GM10847 (cell line): ENCODE data around the gene AFF4.
A peak's percentile ranks its signal among the peaks of the same experiment; 100 is the strongest.

Experiments
- POLR2A ChIP-seq: IDR thresholded peaks from 2 replicates; pipeline ENCODE4 v1.6.1; 2011; ENCODE audit not compliant: insufficient read length; ENCODE audit errors: extremely low read depth

The AFF4 gene, protein sequence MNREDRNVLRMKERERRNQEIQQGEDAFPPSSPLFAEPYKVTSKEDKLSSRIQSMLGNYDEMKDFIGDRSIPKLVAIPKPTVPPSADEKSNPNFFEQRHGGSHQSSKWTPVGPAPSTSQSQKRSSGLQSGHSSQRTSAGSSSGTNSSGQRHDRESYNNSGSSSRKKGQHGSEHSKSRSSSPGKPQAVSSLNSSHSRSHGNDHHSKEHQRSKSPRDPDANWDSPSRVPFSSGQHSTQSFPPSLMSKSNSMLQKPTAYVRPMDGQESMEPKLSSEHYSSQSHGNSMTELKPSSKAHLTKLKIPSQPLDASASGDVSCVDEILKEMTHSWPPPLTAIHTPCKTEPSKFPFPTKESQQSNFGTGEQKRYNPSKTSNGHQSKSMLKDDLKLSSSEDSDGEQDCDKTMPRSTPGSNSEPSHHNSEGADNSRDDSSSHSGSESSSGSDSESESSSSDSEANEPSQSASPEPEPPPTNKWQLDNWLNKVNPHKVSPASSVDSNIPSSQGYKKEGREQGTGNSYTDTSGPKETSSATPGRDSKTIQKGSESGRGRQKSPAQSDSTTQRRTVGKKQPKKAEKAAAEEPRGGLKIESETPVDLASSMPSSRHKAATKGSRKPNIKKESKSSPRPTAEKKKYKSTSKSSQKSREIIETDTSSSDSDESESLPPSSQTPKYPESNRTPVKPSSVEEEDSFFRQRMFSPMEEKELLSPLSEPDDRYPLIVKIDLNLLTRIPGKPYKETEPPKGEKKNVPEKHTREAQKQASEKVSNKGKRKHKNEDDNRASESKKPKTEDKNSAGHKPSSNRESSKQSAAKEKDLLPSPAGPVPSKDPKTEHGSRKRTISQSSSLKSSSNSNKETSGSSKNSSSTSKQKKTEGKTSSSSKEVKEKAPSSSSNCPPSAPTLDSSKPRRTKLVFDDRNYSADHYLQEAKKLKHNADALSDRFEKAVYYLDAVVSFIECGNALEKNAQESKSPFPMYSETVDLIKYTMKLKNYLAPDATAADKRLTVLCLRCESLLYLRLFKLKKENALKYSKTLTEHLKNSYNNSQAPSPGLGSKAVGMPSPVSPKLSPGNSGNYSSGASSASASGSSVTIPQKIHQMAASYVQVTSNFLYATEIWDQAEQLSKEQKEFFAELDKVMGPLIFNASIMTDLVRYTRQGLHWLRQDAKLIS

DNA sequence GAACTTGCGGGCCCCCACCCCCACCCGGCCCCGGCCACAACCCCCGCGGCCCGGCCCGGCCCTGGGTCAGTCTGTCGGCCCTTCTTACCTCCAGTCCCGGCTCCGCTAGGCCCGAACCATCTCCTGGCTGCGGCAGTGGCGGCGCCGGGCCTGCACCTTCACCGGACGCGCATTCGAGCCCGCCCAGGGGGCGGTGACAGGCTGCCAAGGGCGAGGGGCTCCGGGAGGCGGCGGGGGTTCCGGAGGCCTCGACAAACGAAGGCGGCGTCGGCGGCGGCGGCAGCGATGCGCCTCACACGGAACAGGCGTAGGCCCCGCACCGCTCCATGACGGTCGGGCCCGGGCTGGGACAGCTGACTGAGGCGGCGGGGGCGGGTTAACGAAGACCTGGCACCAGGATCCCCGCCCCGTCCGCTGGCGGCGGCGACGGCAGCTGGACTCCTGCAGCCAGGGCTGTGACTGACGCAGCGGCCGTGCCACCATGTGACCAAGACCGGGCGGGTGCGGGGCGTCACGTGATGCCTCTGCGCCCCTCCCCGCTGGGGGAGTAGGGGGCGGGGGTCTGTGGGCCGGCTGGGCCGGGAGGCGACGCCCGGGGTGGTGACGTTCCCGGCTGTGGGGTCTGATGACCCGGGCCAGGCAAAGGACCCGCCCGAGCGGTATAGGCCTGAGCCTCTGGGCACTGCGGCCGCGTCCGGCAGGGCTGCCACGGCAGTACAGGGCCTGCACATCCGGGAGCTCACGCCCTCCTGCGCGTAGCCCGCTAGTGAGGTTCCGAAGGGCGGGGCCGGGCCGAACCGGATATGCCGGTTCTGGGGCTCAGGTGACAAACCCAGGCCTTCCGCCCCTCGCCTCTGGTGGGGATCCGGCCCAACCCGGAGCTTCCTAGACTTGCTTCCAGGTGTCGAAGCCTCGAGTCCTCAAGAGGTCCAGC, at the start of gene AFF4:
AFF4 (minus strand) TSS at position 464 of the 934 bp plus-strand sequence. CDS start 26,445 bp downstream, outside the sequence.
- peak; percentile 81 for TF ChIP-seq POLR2A

DNA sequence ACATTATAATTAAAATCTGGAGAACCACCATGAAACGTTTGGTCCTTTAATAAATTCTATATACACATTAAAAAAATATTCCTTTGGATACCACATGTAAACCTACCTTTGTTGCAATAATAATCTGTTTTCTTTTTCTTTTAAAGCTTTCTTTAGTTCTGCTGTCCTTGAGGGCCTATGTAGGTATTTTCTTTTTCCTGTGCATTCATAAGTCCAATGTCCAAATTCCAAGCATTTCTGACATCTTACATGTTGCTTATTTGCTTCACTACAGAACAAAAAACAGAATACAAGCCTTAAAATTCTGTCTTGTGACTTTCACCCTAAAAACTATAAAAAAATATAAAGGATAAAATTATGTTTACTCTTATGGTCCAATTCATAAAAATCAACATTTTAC, 43.2 kb upstream of the AFF4 start:
- no peak for TF ChIP-seq POLR2A

DNA sequence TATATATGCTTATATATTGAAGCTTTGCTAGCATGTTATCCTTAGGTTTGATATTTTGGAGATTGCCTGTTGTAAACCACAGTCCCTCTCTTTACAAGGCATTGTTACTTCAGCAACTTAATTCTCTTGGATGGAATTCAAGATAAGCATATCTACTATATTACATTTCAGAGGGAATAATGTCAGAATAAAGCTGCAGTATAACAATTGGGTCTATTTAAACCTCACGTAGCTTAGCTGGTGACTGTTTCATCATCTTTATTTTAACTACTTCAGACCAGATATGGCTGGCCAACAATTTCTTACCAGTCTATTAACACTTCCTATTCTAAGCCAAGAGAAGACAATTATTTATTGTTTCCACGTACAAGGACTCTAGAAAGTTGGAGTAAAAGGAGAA, 35.8 kb upstream of the AFF4 start:
- TF ChIP-seq POLR2A = no peak

DNA sequence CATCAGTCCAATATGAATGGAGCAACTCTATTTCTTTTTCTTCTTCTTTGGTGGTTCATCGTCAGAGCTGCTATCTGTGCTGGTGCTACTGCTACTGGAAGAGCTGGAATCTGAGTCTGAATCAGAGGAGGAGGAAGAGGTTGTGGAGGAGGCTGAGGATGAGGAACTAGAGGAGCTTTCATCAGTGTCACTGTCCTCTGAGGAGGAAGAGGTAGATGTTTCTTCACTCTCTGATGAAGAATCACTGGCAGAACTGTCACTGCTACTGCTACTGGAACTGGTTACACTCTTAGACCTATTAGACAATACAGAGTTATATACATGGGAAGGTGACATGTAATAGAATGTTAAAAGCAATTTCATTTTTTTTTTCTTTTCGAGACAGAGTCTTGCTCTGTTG, 35.1 kb upstream of the AFF4 start:
- TF ChIP-seq POLR2A = no peak

DNA sequence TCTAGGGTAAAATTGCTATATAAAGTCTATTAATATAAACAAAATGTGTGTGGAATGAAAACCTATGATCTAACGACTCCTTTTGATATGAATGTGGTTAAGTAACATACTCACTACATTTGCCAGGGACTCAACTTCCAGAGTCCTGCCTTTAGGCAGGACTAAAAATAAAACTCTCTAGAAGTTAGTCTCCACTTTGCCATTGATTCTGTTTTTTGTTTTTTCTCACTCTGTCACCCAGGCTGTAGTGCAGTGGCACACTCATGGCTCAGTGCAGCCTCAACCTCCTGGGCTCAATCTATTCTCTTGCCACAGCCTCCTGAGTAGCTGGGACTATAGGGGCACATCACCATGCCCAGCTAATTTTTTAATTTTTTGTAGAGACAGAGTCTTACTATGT, 32.9 kb upstream of the AFF4 start:
- no peak for TF ChIP-seq POLR2A

DNA sequence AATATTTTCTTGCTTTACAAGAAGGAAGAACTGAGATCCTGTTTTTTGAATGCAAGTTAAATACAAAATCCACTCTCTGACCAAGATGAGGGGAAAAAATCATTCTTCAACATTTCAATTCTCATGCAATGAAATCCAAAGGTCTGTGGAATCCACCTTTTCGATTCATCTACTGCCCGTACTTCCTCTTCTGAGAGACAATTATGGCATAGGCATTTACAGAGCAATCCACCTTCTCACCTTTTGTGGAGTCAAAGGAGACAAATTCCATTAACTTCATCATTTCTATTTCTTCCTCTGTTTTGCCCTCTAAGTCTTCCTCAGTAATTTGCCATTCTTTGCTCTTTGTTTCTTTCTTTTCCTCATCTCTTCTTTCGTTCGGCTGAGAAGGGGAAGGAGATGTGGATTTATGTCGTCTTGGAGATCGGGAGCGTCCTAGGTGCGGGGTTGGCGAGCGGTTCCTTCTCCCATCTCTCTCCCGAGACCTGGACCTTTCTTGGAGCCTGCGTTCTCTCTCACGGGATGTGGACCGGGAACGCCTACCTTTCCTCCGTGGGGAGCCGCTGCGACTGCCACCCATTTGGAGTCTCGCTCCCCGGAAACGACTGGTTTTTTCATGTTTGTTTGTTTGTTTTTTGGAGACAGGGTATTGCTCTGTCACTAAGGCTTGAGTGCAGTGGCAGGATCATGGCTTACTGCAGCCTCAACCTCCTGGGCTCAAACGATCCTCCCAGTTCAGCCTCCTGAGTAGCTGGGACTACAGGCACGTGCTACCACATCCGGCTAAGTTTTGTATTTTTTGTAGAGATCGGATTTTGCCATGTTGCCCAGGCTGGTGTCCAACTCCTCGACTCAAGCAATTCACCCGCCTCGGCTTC, 24.3 kb upstream of the AFF4 start:
- TF ChIP-seq POLR2A = no peak

DNA sequence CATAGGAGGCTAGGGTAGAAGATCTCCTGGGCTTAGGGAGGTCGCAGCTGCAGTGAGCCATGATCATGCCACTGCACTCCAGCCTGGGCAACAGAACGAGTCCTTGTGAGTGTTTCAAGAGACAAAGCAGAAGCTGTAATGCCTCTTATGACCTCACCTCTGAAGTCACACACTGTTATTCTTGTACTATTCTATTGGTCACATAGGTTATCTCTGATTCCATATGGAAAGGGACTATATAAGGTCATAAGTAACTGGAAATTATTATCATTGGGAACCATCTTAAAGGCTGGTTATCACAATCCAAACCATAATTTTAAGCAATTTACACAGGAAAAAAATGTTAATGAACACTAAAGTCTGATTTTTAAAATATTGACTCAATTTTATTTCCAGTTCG, 17.9 kb upstream of the AFF4 start:
- no peak for TF ChIP-seq POLR2A

DNA sequence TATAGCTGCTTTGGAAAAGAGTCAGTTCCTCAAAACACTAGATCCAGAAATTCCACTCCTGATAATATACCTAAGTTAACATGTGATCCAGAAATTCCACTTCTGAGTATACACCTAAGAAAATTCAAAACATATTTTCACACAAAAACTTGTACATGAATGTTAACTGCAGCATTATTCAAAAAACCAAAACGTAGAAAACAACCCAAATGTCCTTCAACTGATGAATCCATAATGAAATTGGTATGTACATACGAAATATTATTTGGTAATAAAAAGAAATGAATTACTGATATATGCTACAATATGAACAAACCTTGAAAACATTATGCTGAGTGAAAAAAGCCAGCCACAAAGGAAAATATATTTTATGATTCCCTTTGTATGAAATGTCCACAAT, 16.5 kb upstream of the AFF4 start:
- no peak for TF ChIP-seq POLR2A

DNA sequence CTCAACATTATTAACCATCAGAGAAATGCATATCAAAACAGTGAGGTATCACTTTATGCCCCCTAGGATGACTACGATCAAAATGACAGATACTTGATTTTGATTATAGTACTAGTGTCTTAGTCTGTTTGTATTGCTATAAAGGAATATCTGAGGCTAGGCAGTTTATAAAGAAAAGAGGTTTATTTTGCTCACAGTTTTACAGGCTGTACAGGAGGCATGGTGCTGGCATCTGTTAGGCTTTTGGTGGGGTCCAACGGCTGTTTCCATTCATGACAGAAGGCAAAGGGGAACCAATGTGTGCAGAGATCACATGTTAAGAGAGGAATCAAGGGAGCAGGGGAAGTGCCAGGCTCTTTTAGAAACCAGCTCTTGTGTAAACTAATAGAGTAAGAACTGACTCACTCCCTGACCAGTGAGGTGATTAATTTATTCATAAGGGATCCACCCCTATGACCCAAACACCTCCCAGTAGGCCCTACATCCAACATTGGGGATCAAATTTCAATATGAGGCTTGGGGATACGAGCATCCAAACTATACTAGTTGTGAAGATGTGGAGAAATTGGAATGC, 16.0 kb upstream of the AFF4 start:
- TF ChIP-seq POLR2A = no peak

DNA sequence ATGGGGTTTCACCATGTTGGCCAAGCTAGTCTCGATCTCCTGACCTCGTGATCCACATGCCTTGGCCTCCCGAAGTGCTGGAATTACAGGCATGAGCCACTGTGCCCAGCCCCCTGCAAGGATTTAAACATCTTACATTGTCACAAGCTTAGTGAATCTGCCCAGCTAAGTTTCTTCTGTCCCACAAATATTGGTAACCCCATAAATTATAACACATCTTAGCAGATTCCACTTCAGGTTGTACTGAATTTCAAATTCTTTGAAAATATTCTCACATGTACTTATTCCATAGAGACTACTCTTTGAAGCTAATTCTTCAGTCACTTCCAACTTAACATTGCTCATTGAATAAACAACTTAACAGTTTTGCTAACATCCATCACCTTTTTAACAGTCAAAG, 13.4 kb upstream of the AFF4 start:
- TF ChIP-seq POLR2A = no peak

DNA sequence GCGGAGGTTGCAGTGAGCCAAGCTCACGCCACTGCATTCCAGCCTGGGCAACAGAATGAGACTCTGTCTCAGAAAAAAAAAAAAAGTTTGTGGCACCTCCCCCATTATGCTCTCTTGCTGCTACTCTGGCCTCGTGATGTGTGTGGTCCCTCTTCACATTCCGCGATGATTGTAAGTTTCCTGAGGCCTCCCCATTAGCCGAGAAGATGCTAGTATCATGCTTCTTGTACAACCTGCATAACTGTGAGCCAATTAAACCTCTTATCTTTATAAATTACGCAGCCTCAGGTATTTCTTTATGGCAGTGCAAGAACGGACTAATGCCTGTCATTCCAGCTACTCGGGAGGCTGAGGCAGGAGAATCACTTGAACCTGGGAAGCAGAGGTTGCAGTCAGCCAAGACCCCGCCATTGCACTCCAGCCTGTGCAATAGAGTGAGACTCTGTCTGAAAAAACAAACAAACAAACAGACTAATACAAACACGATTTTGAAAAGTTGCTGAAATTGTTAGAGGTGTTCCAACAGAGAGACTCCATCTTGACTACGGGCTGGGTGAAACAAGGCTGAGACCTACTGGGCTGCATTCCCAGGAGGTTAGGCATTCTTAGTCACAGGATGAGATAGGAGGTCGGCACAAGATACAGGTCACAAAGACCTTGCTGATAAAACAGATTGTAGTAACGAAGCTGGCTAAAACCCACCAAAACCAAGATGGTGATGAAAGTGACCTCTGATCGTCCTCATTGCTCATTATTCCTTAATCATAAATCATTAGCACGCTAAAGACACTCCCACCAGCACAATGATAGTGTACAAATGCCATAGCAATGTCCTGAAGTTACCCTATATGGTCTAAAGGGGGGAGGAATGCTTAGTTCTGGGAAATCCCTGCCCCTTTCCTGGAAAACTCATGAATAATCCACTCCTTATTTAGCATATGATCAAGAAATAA, 8.3 kb upstream of the AFF4 start:
- no peak for TF ChIP-seq POLR2A

DNA sequence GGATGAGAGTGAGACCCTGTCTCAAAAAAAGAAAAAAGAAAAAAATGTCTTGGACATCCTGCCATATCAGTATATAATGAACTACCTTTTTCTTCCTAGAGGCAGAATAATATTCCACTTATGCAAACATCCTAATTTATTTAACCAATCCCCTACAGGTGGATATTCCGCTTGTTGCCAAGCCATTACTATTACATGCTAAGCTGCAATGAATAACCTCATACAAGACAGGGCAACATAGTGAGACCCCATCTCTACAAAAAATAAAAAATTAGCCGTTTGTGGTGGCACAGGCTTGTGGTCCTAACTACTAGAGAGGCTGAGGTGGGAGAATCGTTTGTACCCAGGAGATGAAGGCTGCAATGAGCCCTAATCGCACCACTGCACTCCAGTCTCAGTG, 1.7 kb upstream of the AFF4 start:
- no peak for TF ChIP-seq POLR2A
